ENCODE results near the gene F2. TPM values are rescaled to one million over a fixed set of nuclear protein-coding genes. Genes with fewer than 3 reads are reported as not detected.

F2 gene
- total RNA-seq, 1 donor from 2014 or later = not detected

- intact Hi-C loops (cut with DNase I) = no loop called here
Observed at GRCh38 chr11:46766656-46767055, 47.6 kb downstream of the F2 start.

GRCh38 chr11:46769636-46770221 lies 50.7 kb downstream of the F2 start:
- intact Hi-C loops (cut with DNase I) = no loop called here
- Histone ChIP-seq H3K9me3 (no peaks in the 10 kb centered on the region), H3K4me3 (no peak overlapping the region), H3K36me3 (peaks cover 87% of the 10 kb centered on the region), H3K27me3 (ENCODE audit: low read depth) (no peaks in the 10 kb centered on the region), H3K4me1 (no peaks in the 10 kb centered on the region), H3K27ac (peak overlapping the region; percentile 19)
- peak; percentile 52 to 79 for ATAC-seq
- DNase-seq = no peak
- TF ChIP-seq CTCF (IDR thresholded peaks at IDR 0.05) = no peak

More at GRCh38 chr11:46766656-46767055, 47.6 kb downstream of the F2 start:
- no peak for ATAC-seq
- no peak for TF ChIP-seq CTCF (IDR thresholded peaks at IDR 0.05)
- no peak overlapping the region for H3K4me3 ChIP-seq
- no peak overlapping the region for H3K27ac ChIP-seq
- DNase-seq = no peak
- no peaks in the 10 kb centered on the region for H3K4me1 ChIP-seq
- H3K9me3 ChIP-seq = no peaks in the 10 kb centered on the region
- H3K27me3 ChIP-seq (ENCODE audit: low read depth) = no peaks in the 10 kb centered on the region
- peaks cover 98% of the 10 kb centered on the region for H3K36me3 ChIP-seq

DNA sequence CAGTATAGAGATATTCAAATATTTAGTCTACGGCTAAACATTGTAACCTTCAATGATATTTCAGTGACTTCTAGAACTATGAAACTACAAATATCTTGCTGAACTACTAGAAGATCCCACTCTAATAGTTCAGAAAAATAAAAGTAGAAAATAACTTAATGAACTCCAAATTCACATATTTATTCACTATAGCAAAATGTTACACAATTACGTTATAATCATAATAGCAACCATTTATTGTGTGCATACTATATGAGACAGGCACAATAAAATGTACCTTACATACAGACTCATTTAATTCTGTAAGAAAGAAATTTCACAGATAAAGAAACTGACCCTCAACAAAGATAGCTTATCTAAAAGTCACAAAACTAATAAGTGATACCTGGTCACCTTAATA lies 57.9 kb downstream of the F2 start:
- no peak overlapping the region for H3K27ac ChIP-seq
- peaks cover 89% of the 10 kb centered on the region for H3K36me3 ChIP-seq
- no peaks in the 10 kb centered on the region for H3K9me3 ChIP-seq
- no peak for DNase-seq
- no peak for ATAC-seq
- H3K4me1 ChIP-seq = no peaks in the 10 kb centered on the region
- no peak overlapping the region for H3K4me3 ChIP-seq
- intact Hi-C loops (cut with DNase I) = no loop called here
- no peaks in the 10 kb centered on the region for H3K27me3 ChIP-seq (ENCODE audit: low read depth)
- no peak for TF ChIP-seq CTCF (IDR thresholded peaks at IDR 0.05)

GRCh38 chr11:46778416-46778815 lies 59.4 kb downstream of the F2 start:
- TF ChIP-seq CTCF (IDR thresholded peaks at IDR 0.05) = no peak
- H3K27ac ChIP-seq = no peak overlapping the region
- H3K4me3 ChIP-seq = no peak overlapping the region
- no peaks in the 10 kb centered on the region for H3K9me3 ChIP-seq
- ATAC-seq (no peak), DNase-seq (no peak)
- no peaks in the 10 kb centered on the region for H3K27me3 ChIP-seq (ENCODE audit: low read depth)
- H3K36me3 ChIP-seq = peaks cover 93% of the 10 kb centered on the region
- intact Hi-C loops (cut with DNase I) = no loop called here
- no peaks in the 10 kb centered on the region for H3K4me1 ChIP-seq

Small RNAs within 50 kb of the gene (microRNA-seq; reads per million reads assigned to microRNA genes)
- not detected for gene MIR5582 (ENCODE audit: borderline number of aligned reads)

Other genes starting within 250 kb of the F2 start
- gene AMBRA1, start 125.2 kb upstream of the F2 start, total RNA-seq = 39.9 TPM
- 6.3 TPM for gene HARBI1, start 102.0 kb upstream of the F2 start, total RNA-seq
- gene ATG13, start 101.7 kb upstream of the F2 start, total RNA-seq = 54.4 TPM
- 67.4 TPM for gene ARHGAP1, start 18.6 kb upstream of the F2 start, total RNA-seq
- 8.6 TPM for gene ZNF408, start 18.2 kb upstream of the F2 start, total RNA-seq
- 59.7 TPM for gene CKAP5, start 127.1 kb downstream of the F2 start, total RNA-seq
- gene LRP4, start 199.3 kb downstream of the F2 start, total RNA-seq = 6.6 TPM
- gene CSTPP1, start 217.5 kb downstream of the F2 start, total RNA-seq = 32.8 TPM

Measured in lower lobe of right lung (tissue), 2 donors.